OCI-LY3 (cell line): ENCODE results near the gene ABHD12.

ENCODE experiments used
- CTCF ChIP-seq: fragments of 200-600, 300-600 bp; sonication (generic); IDR thresholded peaks from 2 replicates; pipeline ENCODE4 v1.5.1; 2014; ENCODE audit warnings: antibody characterized with exemption, low read length, low read depth
- EZH2phosphoT487 ChIP-seq: fragments of 200-600 bp; shearing (Covaris generic); IDR thresholded peaks from 2 replicates; pipeline ENCODE4 v1.6.1; 2018; ENCODE audit warnings: antibody characterized with exemption, mixed run types, low read depth

GRCh38 chr20:25296094-25297093 is 94.2 kb downstream of the ABHD12 start:
- TF ChIP-seq CTCF (peak; percentile 43), EZH2phosphoT487 (no peak)
